HepG2 (cell line): ENCODE data around the gene FAM168A. TPM values are rescaled to one million over a fixed set of nuclear protein-coding genes. Genes with fewer than 3 reads are reported as not detected.

ENCODE experiments used
- ATAC-seq: fragments of 200-7000 bp; cut with Tn5 transposase; 3 replicates; pipeline ENCODE4 v1.9.1; 2020; ENCODE audit warnings: mild to moderate bottlenecking, moderate library complexity
- BruUV-seq: library from RNA; stranded (reverse); fragments of 400-500 nt; replicated peaks from 2 replicates; lab custom pipeline; 2021; lab: Mats Ljungman, UMichigan
- CTCF ChIA-PET: fragments of 300-600 bp; formaldehyde crosslinking; extraction: SDS; loops from one replicate; lab custom pipeline; 2021; ENCODE audit warnings: low total read pairs, inconsistent platforms, low intra/inter-chr PET ratio; lab: Yijun Ruan, JAX
- POLR2A ChIA-PET: fragments of 350-600 bp; sonication (Branson Sonifier 250); formaldehyde crosslinking; loops from one replicate; lab custom pipeline; 2020; ENCODE audit warnings: antibody characterized with exemption, inconsistent platforms; lab: Yijun Ruan, JAX
- DNase-seq: peaks from one replicate; pipeline ENCODE4 v3.0.0-alpha.2; 2015; ENCODE audit warnings: low spot score
- FAIRE-seq: peaks from 3 replicates; lab custom pipeline; 2011; peaks lifted over from hg19 to GRCh38; lab: Jason Lieb, UNC
- H2AFZ ChIP-seq: one replicate; pipeline ENCODE4 v1.6.1; 2011; ENCODE audit warnings: low read length, inconsistent platforms
- H3K27ac ChIP-seq: fragments of 300-600 bp; 3 replicates; pipeline ENCODE4 v1.8.0; 2011; ENCODE audit warnings: mixed run types, mild to moderate bottlenecking, mixed read lengths, low read length, inconsistent platforms; ENCODE audit not compliant: insufficient read depth; ENCODE audit errors: extremely low read length
- H3K27me3 ChIP-seq, 2 experiments: fragments of 200-600 bp in 1 of 2; 2 replicates in 1 of 2; 3 replicates in 1 of 2; pipeline versions ENCODE4 v1.6.0 to v1.8.0; 2011; ENCODE audit warnings: low read length in 2 of 2, mild to moderate bottlenecking in 2 of 2, moderate library complexity in 2 of 2, inconsistent platforms in 1 of 2; ENCODE audit not compliant: insufficient read depth in 2 of 2, control insufficient read depth in 1 of 2
- H3K36me3 ChIP-seq, 2 experiments: fragments of 200-600 bp in 1 of 2; replicated peaks in 1 of 2; 2 replicates in 1 of 2; 3 replicates in 1 of 2; pipeline versions ENCODE4 v1.5.1 to v1.8.0; 2011; ENCODE audit warnings: low read length in 2 of 2, inconsistent platforms in 1 of 2; ENCODE audit not compliant: insufficient read depth in 2 of 2, control insufficient read depth in 1 of 2
- H3K4me1 ChIP-seq: 2 replicates; pipeline ENCODE4 v1.5.1; 2012; ENCODE audit warnings: low read length, inconsistent platforms; ENCODE audit not compliant: insufficient read depth
- H3K4me2 ChIP-seq: 2 replicates; pipeline ENCODE4 v1.6.0; 2011; ENCODE audit warnings: low read depth, low read length, inconsistent platforms
- H3K4me3 ChIP-seq, 3 experiments: fragments of 200-600 bp in 1 of 3; sonication (generic), shearing (Covaris generic) in 1 of 3; replicated peaks in 1 of 3; 2 replicates each; pipeline ENCODE4 v1.5.1; 2011 to 2016; ENCODE audit warnings: low read length in 3 of 3, inconsistent platforms in 2 of 3, low read depth in 2 of 3, mild to moderate bottlenecking in 2 of 3, control low read depth in 1 of 3, mixed read lengths in 1 of 3; ENCODE audit not compliant: insufficient read depth in 1 of 3
- H3K79me2 ChIP-seq: one replicate; pipeline ENCODE4 v1.6.1; 2011; ENCODE audit warnings: low read length, inconsistent platforms; ENCODE audit not compliant: insufficient read depth
- H3K9ac ChIP-seq: 2 replicates; pipeline ENCODE4 v1.6.0; 2011; ENCODE audit warnings: mild to moderate bottlenecking, low read depth, low read length, inconsistent platforms; ENCODE audit not compliant: insufficient read depth
- H3K9me3 ChIP-seq: 2 replicates; pipeline ENCODE4 v1.5.1; 2012; ENCODE audit warnings: mild to moderate bottlenecking, low read length
- H4K20me1 ChIP-seq: 2 replicates; pipeline ENCODE4 v1.6.0; 2011; ENCODE audit warnings: inconsistent platforms, mild to moderate bottlenecking, low read length, moderate library complexity; ENCODE audit not compliant: insufficient read depth
- BORCS8-MEF2B ChIP-seq: sonication (generic); formaldehyde crosslinking; IDR thresholded peaks from 2 replicates; pipeline ENCODE4 v1.8.0; 2022; ENCODE audit warnings: mild to moderate bottlenecking, missing genetic modification reagents
- CBX5 ChIP-seq: sonication (generic); formaldehyde crosslinking; IDR thresholded peaks from 2 replicates; pipeline ENCODE4 v1.4.0; 2020; ENCODE audit warnings: missing genetic modification reagents, borderline replicate concordance
- EP300 ChIP-seq, 3 experiments: sonication (generic) in 1 of 3; formaldehyde crosslinking in 1 of 3; IDR thresholded peaks; 2 replicates each; pipeline versions ENCODE4 v1.5.1 to v1.6.1; 2011 to 2020; ENCODE audit warnings: low read depth in 2 of 3, low read length in 2 of 3, borderline replicate concordance in 1 of 3, improper control_type of control experiment in 1 of 3, mild to moderate bottlenecking in 1 of 3, missing genetic modification reagents in 1 of 3, moderate library complexity in 1 of 3
- FOXM1 ChIP-seq: sonication (generic); formaldehyde crosslinking; IDR thresholded peaks from 2 replicates; pipeline ENCODE4 v1.5.0; 2020; ENCODE audit warnings: missing genetic modification reagents
- KAT8 ChIP-seq: IDR thresholded peaks from 2 replicates; pipeline ENCODE4 v1.6.1; 2016; ENCODE audit warnings: missing genetic modification reagents, missing compliant biosample characterization
- KDM2A ChIP-seq: sonication (generic); formaldehyde crosslinking; IDR thresholded peaks from 2 replicates; pipeline ENCODE4 v1.4.0; 2020; ENCODE audit warnings: low read depth, missing genetic modification reagents, borderline replicate concordance
- MAFF ChIP-seq: IDR thresholded peaks from 2 replicates; pipeline ENCODE4 v1.6.1; 2011; ENCODE audit warnings: low read depth, low read length, improper control_type of control experiment
- MED1 ChIP-seq: sonication (generic); formaldehyde crosslinking; IDR thresholded peaks from 2 replicates; pipeline ENCODE4 v1.4.0; 2020; ENCODE audit warnings: missing genetic modification reagents
- RAD21 ChIP-seq: fragments of 450-650 bp; formaldehyde crosslinking; IDR thresholded peaks from 2 replicates; pipeline ENCODE4 v1.5.0; 2020; ENCODE audit warnings: mild to moderate bottlenecking
- SMC3 ChIP-seq: IDR thresholded peaks from 2 replicates; pipeline ENCODE4 v1.6.1; 2011; ENCODE audit warnings: low read length, improper control_type of control experiment
- STAG1 ChIP-seq: sonication (generic); formaldehyde crosslinking; IDR thresholded peaks from 2 replicates; pipeline ENCODE4 v1.4.0; 2020; ENCODE audit warnings: missing genetic modification reagents
- TEAD3 ChIP-seq: optimal IDR thresholded peaks from 2 replicates; pipeline ENCODE3; 2016; ENCODE audit warnings: borderline replicate concordance
- THAP11 ChIP-seq: IDR thresholded peaks from 2 replicates; pipeline ENCODE4 v1.6.1; 2016; ENCODE audit warnings: missing biosample characterization, missing genetic modification reagents
- XRCC5 ChIP-seq: fragments of 200-400 bp; formaldehyde crosslinking; optimal IDR thresholded peaks from 2 replicates; pipeline ENCODE3; 2017; ENCODE audit warnings: mild to moderate bottlenecking, low read length
- ZBTB7B ChIP-seq: sonication (generic); formaldehyde crosslinking; IDR thresholded peaks from 2 replicates; pipeline ENCODE4 v1.4.0; 2020; ENCODE audit warnings: missing genetic modification reagents
- WGBS: methylation state at CpG from one replicate; pipeline ENCODE4 v1.1.6; 2017; ENCODE audit warnings: low lambda C conversion rate; 5-methylcytosine and 5-hydroxymethylcytosine counted together
- in situ Hi-C: cut with HindIII; loops from 2 replicates; pipeline ENCODE4 v1.10.0; 2017; ENCODE audit warnings: low pct_unique_long_range_greater_than_20kb; ENCODE audit not compliant: extremely low pct_ligation_motif_present
- intact Hi-C: fragments of 100-400 bp; cut with micrococcal nuclease; formaldehyde crosslinking; loops from one replicate; pipeline ENCODE4 v1.10.0; 2022; ENCODE audit not compliant: unreplicated experiment
- polyA plus RNA-seq, 8 experiments: library from polyadenylated mRNA; depleted of rRNA in 3 of 8; stranded (reverse) in 7 of 8; unstranded in 1 of 8; fragments of >200 nt; fragmentation: Illumina TruSeq in 4 of 8; extraction: Trizol in 4 of 8; gene quantifications; 2 replicates each; pipeline versions ENCODE4 v1.2.1 to v1.2.3, GENCODE V29; 2011 to 2016; ENCODE audit warnings: low read depth in 4 of 8, missing spikeins in 1 of 8, mixed read lengths in 1 of 8; ENCODE audit not compliant: insufficient read depth in 1 of 8
- total RNA-seq, 5 experiments: library from RNA; depleted of rRNA; stranded (reverse); fragments of >200 nt; fragmentation: Illumina TruSeq; extraction: Trizol; gene quantifications; 2 replicates each; pipeline ENCODE4 v1.2.3, GENCODE V29; 2016; ENCODE audit warnings: low read depth in 1 of 5
- TF ChIP-seq, protein P1 (sequence below): sonication (generic); formaldehyde crosslinking; IDR thresholded peaks from 2 replicates; pipeline ENCODE4 v1.4.0; 2020; ENCODE audit warnings: missing genetic modification reagents
- TF ChIP-seq, protein P2 (sequence below): sonication (generic); formaldehyde crosslinking; IDR thresholded peaks from 2 replicates; pipeline ENCODE4 v1.5.0; 2020; ENCODE audit warnings: mild to moderate bottlenecking, low read depth, missing genetic modification reagents, borderline replicate concordance
- TF ChIP-seq, protein P3 (sequence below): sonication (generic); formaldehyde crosslinking; IDR thresholded peaks from 2 replicates; pipeline ENCODE4 v1.8.0; 2023; ENCODE audit warnings: mild to moderate bottlenecking, missing genetic modification reagents
- TF ChIP-seq, protein P4 (sequence below): sonication (generic); formaldehyde crosslinking; IDR thresholded peaks from 2 replicates; pipeline ENCODE4 v1.5.0; 2020; ENCODE audit warnings: mild to moderate bottlenecking, missing genetic modification reagents, moderate library complexity

FAM168A gene
- total and polyA plus RNA-seq, 2 of the 13 experiments (the other 11 are each of a cell fraction or from before 2014, with no cell fraction given), result 13.9 to 15.8 TPM

DNA sequence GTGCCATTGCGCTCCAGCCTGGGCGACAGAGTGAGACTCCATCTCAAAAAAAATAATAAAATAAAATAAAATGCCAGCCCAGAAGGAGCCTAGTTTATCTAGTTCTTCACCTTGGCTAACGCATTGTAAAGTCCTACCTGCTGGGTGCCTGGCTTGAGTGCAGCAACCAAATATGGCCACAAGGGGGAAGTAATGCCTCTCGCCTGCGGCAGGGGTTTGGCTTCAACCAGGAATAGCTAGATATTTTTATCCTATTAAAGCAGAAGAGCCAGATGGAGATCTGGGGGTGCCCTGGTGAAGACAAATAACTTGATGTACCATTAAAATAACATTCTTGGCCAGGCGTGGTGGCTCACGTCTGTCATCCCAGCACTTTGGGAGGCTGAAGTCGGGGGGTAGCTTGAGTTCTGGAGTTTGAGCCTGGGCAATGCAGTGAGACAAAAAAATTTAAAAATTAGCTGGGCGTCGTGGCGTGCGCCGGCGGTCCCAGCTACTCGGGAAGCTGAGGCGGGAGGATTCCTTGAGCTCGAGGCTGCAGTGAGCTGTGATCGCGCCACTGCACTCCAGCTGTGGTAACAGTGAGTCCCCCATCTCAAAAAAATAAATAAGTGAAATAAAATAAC, 27.9 kb upstream of the FAM168A start:
- Histone ChIP-seq H3K4me2 (peak overlapping the region; percentile 11; the same call in 1 of the 2 replicates), H3K27ac (no peak overlapping the region), H3K36me3 (no peaks in the 10 kb centered on the region), H3K9ac (no peak overlapping the region), H3K9me3 (0 out of 2 replicates have a peak, but pooled peaks cover 4% of the 10 kb centered on the region), H3K27me3 (no peaks in the 10 kb centered on the region), H4K20me1 (no peaks in the 10 kb centered on the region), H2AFZ (no peak overlapping the region), H3K4me3 (no peak overlapping the region), H3K4me1 (peaks cover 28% of the 10 kb centered on the region), H3K79me2 (no peaks in the 10 kb centered on the region)
- ChIA-PET CTCF (interaction anchor here (0.6 to 3.8 kb wide), 5 partner anchors 27 to 222 kb away, joined by 3 to 59 read pairs (median 5); no protein-coding TSS in a partner anchor), POLR2A (interaction anchor here (1.0 to 1.3 kb wide), 4 partner anchors 26 to 36 kb away, joined by 4 to 7 read pairs (median 5); no protein-coding TSS in a partner anchor)
- in situ Hi-C loops, result loop anchor here (5.0 to 10.0 kb wide), 2 partner anchors 36 to 221 kb away; no protein-coding TSS in a partner anchor
- peak; percentile 59 for DNase-seq
- intact Hi-C loops, result loop anchor here (1.0 to 10.0 kb wide), 3 partner anchors 27 to 221 kb away; no protein-coding TSS in a partner anchor
- peak; percentile 76 for FAIRE-seq
- no TSS peak for BruUV-seq
- 31% methylated on average over 19 of the region's 19 CpGs for WGBS
- peak; percentile 85 for ATAC-seq
- TF ChIP-seq STAG1 (CRISPR knock-in tag), result peak; percentile 96
- TF ChIP-seq EP300 (IDR thresholded peaks at IDR 0.05; ENCODE audit: low read depth in 2 of 2, low read length in 2 of 2), result no peak
- TF ChIP-seq EP300 (CRISPR knock-in tag; IDR thresholded peaks at IDR 0.05; ENCODE audit: borderline replicate concordance), result no peak
- no peak for TF ChIP-seq ZBTB7B
- TF ChIP-seq, protein P1, sequence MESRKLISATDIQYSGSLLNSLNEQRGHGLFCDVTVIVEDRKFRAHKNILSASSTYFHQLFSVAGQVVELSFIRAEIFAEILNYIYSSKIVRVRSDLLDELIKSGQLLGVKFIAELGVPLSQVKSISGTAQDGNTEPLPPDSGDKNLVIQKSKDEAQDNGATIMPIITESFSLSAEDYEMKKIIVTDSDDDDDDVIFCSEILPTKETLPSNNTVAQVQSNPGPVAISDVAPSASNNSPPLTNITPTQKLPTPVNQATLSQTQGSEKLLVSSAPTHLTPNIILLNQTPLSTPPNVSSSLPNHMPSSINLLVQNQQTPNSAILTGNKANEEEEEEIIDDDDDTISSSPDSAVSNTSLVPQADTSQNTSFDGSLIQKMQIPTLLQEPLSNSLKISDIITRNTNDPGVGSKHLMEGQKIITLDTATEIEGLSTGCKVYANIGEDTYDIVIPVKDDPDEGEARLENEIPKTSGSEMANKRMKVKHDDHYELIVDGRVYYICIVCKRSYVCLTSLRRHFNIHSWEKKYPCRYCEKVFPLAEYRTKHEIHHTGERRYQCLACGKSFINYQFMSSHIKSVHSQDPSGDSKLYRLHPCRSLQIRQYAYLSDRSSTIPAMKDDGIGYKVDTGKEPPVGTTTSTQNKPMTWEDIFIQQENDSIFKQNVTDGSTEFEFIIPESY (CRISPR knock-in tag), result peak; percentile 82
- peak; percentile 96 for TF ChIP-seq RAD21
- TF ChIP-seq KDM2A (CRISPR knock-in tag), result peak; percentile 63; the same call in 1 of the 2 replicates
- no peak for TF ChIP-seq TEAD3 (CRISPR knock-in tag)
- TF ChIP-seq MAFF, result no peak
- TF ChIP-seq SMC3, result peak; percentile 99
- 0 out of 2 replicates have a peak, but pooled peaks have one; percentile 23 for TF ChIP-seq KAT8
- TF ChIP-seq, protein P2, sequence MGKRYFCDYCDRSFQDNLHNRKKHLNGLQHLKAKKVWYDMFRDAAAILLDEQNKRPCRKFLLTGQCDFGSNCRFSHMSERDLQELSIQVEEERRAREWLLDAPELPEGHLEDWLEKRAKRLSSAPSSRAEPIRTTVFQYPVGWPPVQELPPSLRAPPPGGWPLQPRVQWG, result no peak
- no peak for TF ChIP-seq FOXM1
- 0 out of 2 replicates have a peak, but pooled peaks have one; percentile 33 for TF ChIP-seq BORCS8-MEF2B
- peak; percentile 71 for TF ChIP-seq THAP11 (CRISPR knock-in tag)
- 0 out of 2 replicates have a peak, but pooled peaks have one; percentile 39 for TF ChIP-seq CBX5 (CRISPR knock-in tag)
- TF ChIP-seq, protein P3, sequence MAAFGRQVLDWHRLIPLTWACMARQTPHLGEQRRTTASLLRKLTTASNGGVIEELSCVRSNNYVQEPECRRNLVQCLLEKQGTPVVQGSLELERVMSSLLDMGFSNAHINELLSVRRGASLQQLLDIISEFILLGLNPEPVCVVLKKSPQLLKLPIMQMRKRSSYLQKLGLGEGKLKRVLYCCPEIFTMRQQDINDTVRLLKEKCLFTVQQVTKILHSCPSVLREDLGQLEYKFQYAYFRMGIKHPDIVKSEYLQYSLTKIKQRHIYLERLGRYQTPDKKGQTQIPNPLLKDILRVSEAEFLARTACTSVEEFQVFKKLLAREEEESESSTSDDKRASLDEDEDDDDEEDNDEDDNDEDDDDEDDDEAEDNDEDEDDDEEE (CRISPR knock-in tag), result 0 out of 2 replicates have a peak, but pooled peaks have one; percentile 32
- TF ChIP-seq MED1 (CRISPR knock-in tag), result peak; percentile 18; the same call in 1 of the 2 replicates
- TF ChIP-seq XRCC5, result peak; percentile 57
- TF ChIP-seq, protein P4, sequence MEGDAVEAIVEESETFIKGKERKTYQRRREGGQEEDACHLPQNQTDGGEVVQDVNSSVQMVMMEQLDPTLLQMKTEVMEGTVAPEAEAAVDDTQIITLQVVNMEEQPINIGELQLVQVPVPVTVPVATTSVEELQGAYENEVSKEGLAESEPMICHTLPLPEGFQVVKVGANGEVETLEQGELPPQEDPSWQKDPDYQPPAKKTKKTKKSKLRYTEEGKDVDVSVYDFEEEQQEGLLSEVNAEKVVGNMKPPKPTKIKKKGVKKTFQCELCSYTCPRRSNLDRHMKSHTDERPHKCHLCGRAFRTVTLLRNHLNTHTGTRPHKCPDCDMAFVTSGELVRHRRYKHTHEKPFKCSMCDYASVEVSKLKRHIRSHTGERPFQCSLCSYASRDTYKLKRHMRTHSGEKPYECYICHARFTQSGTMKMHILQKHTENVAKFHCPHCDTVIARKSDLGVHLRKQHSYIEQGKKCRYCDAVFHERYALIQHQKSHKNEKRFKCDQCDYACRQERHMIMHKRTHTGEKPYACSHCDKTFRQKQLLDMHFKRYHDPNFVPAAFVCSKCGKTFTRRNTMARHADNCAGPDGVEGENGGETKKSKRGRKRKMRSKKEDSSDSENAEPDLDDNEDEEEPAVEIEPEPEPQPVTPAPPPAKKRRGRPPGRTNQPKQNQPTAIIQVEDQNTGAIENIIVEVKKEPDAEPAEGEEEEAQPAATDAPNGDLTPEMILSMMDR, result peak; percentile 91
